Ovary (tissue), 9 donors: ENCODE data around the gene CTCF. TPM values are rescaled to one million over a fixed set of nuclear protein-coding genes. Genes with fewer than 3 reads are reported as not detected.

Source experiments
- DNase-seq, 5 donors: peaks; one replicate each; pipeline ENCODE4 v3.0.0-alpha.2; 2019 to 2020
- H3K27ac ChIP-seq, 2 donors: fragments of 200-600 bp; one replicate each; pipeline versions ENCODE4 v1.5.1 to v1.8.0; 2019 to 2022
- H3K27me3 ChIP-seq: fragments of 200-600 bp; one replicate; pipeline ENCODE4 v1.8.0; 2022
- H3K36me3 ChIP-seq: fragments of 200-600 bp; sonication (generic); one replicate; pipeline ENCODE4 v1.5.1; 2019
- H3K4me1 ChIP-seq: one replicate; pipeline ENCODE4 v1.8.1; 2013; ENCODE audit warnings: mild to moderate bottlenecking, moderate library complexity; ENCODE audit not compliant: insufficient read depth
- H3K4me3 ChIP-seq: fragments of 200-600 bp; sonication (generic); one replicate; pipeline ENCODE4 v1.5.1; 2017
- H3K9me3 ChIP-seq, 2 donors: fragments of 200-600 bp in 1 of 2; sonication (generic) in 1 of 2; one replicate each; pipeline versions ENCODE4 v1.5.1 to v1.8.1; 2013 to 2019; ENCODE audit warnings: mild to moderate bottlenecking in 1 of 2, moderate library complexity in 1 of 2
- CTCF ChIP-seq, 3 donors: fragments of 450-650 bp in 2 of 3; fragments of 200-600 bp in 1 of 3; IDR thresholded peaks; one replicate each; pipeline versions ENCODE4 v1.5.1 to v1.8.0; 2016 to 2022; ENCODE audit warnings: antibody characterized with exemption in 3 of 3, mild to moderate bottlenecking in 1 of 3
- EP300 ChIP-seq: sonication (generic); formaldehyde crosslinking; IDR thresholded peaks from one replicate; pipeline ENCODE4 v1.6.1; 2017; ENCODE audit warnings: antibody characterized with exemption
- POLR2A ChIP-seq: fragments of 450-650 bp; IDR thresholded peaks from one replicate; pipeline ENCODE4 v1.6.1; 2017; ENCODE audit warnings: antibody characterized with exemption, mild to moderate bottlenecking, moderate library complexity
- WGBS, 3 donors: extraction: QIAGEN DNeasy Blood & Tissue Kit in 1 of 3; methylation state at CpG; one replicate each; pipeline versions ENCODE4 v1.1.5 to v1.1.7; 2013 to 2017; 5-methylcytosine and 5-hydroxymethylcytosine counted together
- intact Hi-C, 4 donors: fragments of 100-400 bp; cut with DNase I; formaldehyde crosslinking; loops; one replicate each; pipeline versions ENCODE4 v1.11.0 to v1.15.1; 2022 to 2023
- polyA plus RNA-seq, 2 donors: library from polyadenylated mRNA; stranded (reverse); fragments of 200-250 nt in 1 of 2; fragments of 350-450 nt in 1 of 2; fragmentation: Illumina TruSeq in 1 of 2; extraction: RNeasy Lipid Tissue Mini Kit (QIAGEN cat#74804) in 1 of 2; gene quantifications; one replicate each; pipeline ENCODE4 v1.2.3, GENCODE V29; 2013 to 2014
- total RNA-seq, 7 donors: library from RNA; depleted of rRNA in 2 of 7; stranded (reverse); fragments of >200 nt in 2 of 7; fragmentation: NEBNext Ultra II Directional in 3 of 7; extraction: Animal tissue kit (Norgen Biotek cat#: 25700) in 3 of 7; gene quantifications; one replicate each; pipeline versions ENCODE4 v1.1.0 to v1.2.4, GENCODE V29; 2016 to 2023
- donor health status: DM: no; HTN: no; CAD: no; lungs with moderate emphysema.
- donor health status: DM: no; HTN: no; CAD: no.
- donor health status: Bipolar disorder and iron deficiency.
- donor health status: DM: yes; HTN: yes; CAD: no.
- donor health status: DM: no; HTN: no; CAD: no.
- donor health status: DM: yes; HTN: yes; CAD: no.

CTCF gene
- total and polyA plus RNA-seq, 9 donors, result 21.0 to 48.4 (median 42.2) TPM

GRCh38 chr16:67552476-67552875 lies 9.8 kb upstream of the CTCF start:
- Histone ChIP-seq H3K4me1 (no peaks in the 10 kb centered on the region), H3K4me3 (no peak overlapping the region), H3K27ac (peak overlapping the region; percentile 25 to 55), H3K36me3 (no peaks in the 10 kb centered on the region), H3K27me3 (no peaks in the 10 kb centered on the region), H3K9me3 (no peaks in the 10 kb centered on the region)
- 4 to 13% (median 5%) methylated on average over 4 of the region's 4 CpGs for WGBS, 3 donors
- no peak for TF ChIP-seq EP300
- TF ChIP-seq POLR2A, result no peak
- TF ChIP-seq CTCF (IDR thresholded peaks at IDR 0.05), result no peak
- intact Hi-C loops, result no loop called here
- DNase-seq, result peak; percentile 56 to 71 (median 67)

- no peaks in the 10 kb centered on the region for H3K4me1 ChIP-seq
- TF ChIP-seq POLR2A (no peak), CTCF (IDR thresholded peaks at IDR 0.05) (no peak), EP300 (no peak)
- no peaks in the 10 kb centered on the region for H3K36me3 ChIP-seq
- DNase-seq, result no peak
- no peak overlapping the region for H3K27ac ChIP-seq
- no peaks in the 10 kb centered on the region for H3K27me3 ChIP-seq
- WGBS, 3 donors, result 66 to 77% (median 69%) methylated on average over 3 of the region's 3 CpGs
- no peak overlapping the region for H3K4me3 ChIP-seq
- intact Hi-C loops, result no loop called here
- H3K9me3 ChIP-seq, result no peaks in the 10 kb centered on the region
Observed at GRCh38 chr16:67555795-67556212, 6.5 kb upstream of the CTCF start.

GRCh38 chr16:67558859-67559258 lies 3.5 kb upstream of the CTCF start:
- H3K27me3 ChIP-seq, result no peaks in the 10 kb centered on the region
- no peak for TF ChIP-seq CTCF (IDR thresholded peaks at IDR 0.05)
- TF ChIP-seq POLR2A, result no peak
- TF ChIP-seq EP300, result no peak
- no peaks in the 10 kb centered on the region for H3K9me3 ChIP-seq
- H3K36me3 ChIP-seq, result no peaks in the 10 kb centered on the region
- WGBS, 3 donors, result 67 to 82% (median 73%) methylated on average over 1 of the region's 1 CpG
- intact Hi-C loops, result no loop called here
- no peak overlapping the region for H3K4me3 ChIP-seq
- no peak for DNase-seq
- H3K4me1 ChIP-seq, result no peaks in the 10 kb centered on the region
- H3K27ac ChIP-seq, result no peak overlapping the region

GRCh38 chr16:67560827-67561342 lies 1.4 kb upstream of the CTCF start:
- no peak overlapping the region for H3K27ac ChIP-seq
- no peaks in the 10 kb centered on the region for H3K36me3 ChIP-seq
- no peaks in the 10 kb centered on the region for H3K27me3 ChIP-seq
- H3K4me1 ChIP-seq, result peaks cover 4% of the 10 kb centered on the region
- no peak overlapping the region for H3K4me3 ChIP-seq
- DNase-seq, result no peak
- H3K9me3 ChIP-seq, result no peaks in the 10 kb centered on the region
- whole genome bisulfite sequencing, 3 donors, result 89 to 91% (median 89%) methylated on average over 8 of the region's 8 CpGs
- no peak for TF ChIP-seq CTCF (IDR thresholded peaks at IDR 0.05)
- no peak for TF ChIP-seq POLR2A
- no peak for TF ChIP-seq EP300
- intact Hi-C loops, result loop anchor here in 3 of 4 donors (5.0 kb wide), 4 partner anchors 79 to 106 kb away; partner anchors contain the start of genes AGRP (in 1 of the 3), ATP6V0D1 (in 1 of the 3), C16orf86 (in 1 of the 3) and CARMIL2 (in 1 of the 3)
